Testis (tissue), 2 donors: ENCODE measurements around the gene GRAMD1B.

Experiments
- POLR2A ChIP-seq: fragments of 450-650 bp; IDR thresholded peaks from one replicate; pipeline ENCODE4 v1.6.1; 2017; ENCODE audit warnings: antibody characterized with exemption, mild to moderate bottlenecking, moderate library complexity
- TF ChIP-seq, protein P1 (sequence below), 3 experiments: fragments of 450-650 bp in 2 of 3; fragments of 200-600 bp in 1 of 3; sonication (generic) in 1 of 3; IDR thresholded peaks; one replicate each; pipeline ENCODE4 v1.5.1; 2016 to 2019; ENCODE audit warnings: antibody characterized with exemption in 3 of 3, mild to moderate bottlenecking in 2 of 3, moderate library complexity in 1 of 3

DNA sequence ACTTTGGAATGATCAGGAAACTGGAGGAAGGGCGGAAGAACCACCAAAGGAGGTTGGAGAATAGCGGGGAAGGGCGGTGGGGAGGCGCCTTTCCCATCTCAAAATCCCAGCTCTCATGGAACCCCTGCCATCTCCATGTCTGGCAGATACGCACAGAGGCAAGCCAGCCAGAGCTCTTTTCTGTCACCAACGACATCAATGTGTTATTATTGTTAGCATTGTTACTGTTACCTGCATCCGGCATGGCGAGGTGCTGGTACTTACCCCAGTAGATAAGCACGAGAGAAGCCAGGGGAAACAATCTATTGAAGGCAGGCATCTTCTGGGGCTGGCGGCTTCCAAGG is 223.4 kb downstream of the GRAMD1B start:
- TF ChIP-seq, protein P1, sequence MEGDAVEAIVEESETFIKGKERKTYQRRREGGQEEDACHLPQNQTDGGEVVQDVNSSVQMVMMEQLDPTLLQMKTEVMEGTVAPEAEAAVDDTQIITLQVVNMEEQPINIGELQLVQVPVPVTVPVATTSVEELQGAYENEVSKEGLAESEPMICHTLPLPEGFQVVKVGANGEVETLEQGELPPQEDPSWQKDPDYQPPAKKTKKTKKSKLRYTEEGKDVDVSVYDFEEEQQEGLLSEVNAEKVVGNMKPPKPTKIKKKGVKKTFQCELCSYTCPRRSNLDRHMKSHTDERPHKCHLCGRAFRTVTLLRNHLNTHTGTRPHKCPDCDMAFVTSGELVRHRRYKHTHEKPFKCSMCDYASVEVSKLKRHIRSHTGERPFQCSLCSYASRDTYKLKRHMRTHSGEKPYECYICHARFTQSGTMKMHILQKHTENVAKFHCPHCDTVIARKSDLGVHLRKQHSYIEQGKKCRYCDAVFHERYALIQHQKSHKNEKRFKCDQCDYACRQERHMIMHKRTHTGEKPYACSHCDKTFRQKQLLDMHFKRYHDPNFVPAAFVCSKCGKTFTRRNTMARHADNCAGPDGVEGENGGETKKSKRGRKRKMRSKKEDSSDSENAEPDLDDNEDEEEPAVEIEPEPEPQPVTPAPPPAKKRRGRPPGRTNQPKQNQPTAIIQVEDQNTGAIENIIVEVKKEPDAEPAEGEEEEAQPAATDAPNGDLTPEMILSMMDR (IDR thresholded peaks at IDR 0.05) = no peak
- TF ChIP-seq POLR2A = no peak
